HUES6 (cell line): ENCODE results near the gene ADAMTS7.
"Not testable (repeated sequence)": the region's sequence is repeated elsewhere in the genome, so short reads cannot be mapped to it uniquely, and the experiment has no call there.

Experiments used
- H3K27ac ChIP-seq: 2 replicates; pipeline ENCODE4 v1.7.0; 2013; ENCODE audit warnings: low read depth, mild to moderate bottlenecking, low read length, inconsistent platforms
- H3K27me3 ChIP-seq: 2 replicates; pipeline ENCODE4 v1.6.1; 2013; ENCODE audit warnings: low read length; ENCODE audit not compliant: control insufficient read depth, insufficient read depth
- H3K36me3 ChIP-seq: 2 replicates; pipeline ENCODE4 v1.6.1; 2013; ENCODE audit warnings: low read length; ENCODE audit not compliant: control insufficient read depth, insufficient read depth
- H3K4me1 ChIP-seq: 2 replicates; pipeline ENCODE4 v1.6.1; 2013; ENCODE audit warnings: low read length; ENCODE audit not compliant: control insufficient read depth, insufficient read depth
- H3K4me3 ChIP-seq: 2 replicates; pipeline ENCODE4 v1.5.1; 2013; ENCODE audit warnings: low read depth, low read length
- H3K9ac ChIP-seq: one replicate; pipeline ENCODE4 v1.6.1; 2013; ENCODE audit warnings: mild to moderate bottlenecking, low read length
- H3K9me3 ChIP-seq: 2 replicates; pipeline ENCODE4 v1.6.1; 2013; ENCODE audit warnings: low read depth, low read length; ENCODE audit not compliant: control insufficient read depth, insufficient read depth

ADAMTS7 gene

DNA sequence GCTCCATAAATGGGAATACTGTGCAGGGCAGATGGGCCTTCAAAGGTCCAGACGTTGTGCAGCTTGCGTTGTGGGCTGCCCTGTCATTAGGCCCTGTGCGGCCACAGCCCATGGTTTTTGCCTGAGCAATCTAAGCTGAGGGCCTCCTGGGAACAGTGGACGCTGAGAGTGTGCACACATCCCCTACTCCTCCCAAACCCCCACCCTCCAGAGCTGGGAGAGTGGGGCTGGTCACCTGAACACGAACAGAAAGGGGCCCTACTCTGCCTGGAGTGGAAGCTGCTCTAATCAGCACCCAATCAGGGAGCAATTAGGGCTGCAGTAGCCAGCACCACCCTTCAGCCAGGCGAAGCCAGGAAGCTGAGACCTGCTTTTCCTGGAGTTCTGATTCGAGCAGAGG is 12.2 kb downstream of the ADAMTS7 start:
- H3K4me1 ChIP-seq, H3K9ac ChIP-seq, H3K27me3 ChIP-seq, H3K27ac ChIP-seq, H3K4me3 ChIP-seq, H3K9me3 ChIP-seq: not testable (repeated sequence)
- H3K36me3 ChIP-seq: peaks cover 23% of the 10 kb centered on the region

DNA sequence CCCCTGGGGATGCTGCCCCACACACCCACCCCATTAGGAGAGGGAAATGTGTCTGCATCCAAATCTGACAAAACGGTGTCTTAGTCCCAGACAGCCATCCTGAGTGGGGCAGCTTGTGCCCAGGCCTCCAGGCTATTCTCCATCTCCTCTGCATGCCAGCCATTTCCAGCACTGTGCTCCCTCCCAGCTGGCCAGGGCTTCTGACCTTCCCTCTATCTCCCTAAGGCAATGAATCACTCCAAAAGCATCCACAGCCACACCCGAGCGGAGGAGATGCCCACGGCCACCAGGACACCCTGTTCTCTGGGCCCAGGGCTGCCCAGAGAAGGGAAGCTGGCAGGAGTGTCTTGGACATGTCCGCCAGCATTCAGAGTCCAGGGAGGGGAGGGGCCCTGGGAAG is 12.9 kb downstream of the ADAMTS7 start:
- H3K9ac ChIP-seq, H3K4me3 ChIP-seq, H3K27me3 ChIP-seq, H3K27ac ChIP-seq, H3K9me3 ChIP-seq, H3K4me1 ChIP-seq: not testable (repeated sequence)
- H3K36me3 ChIP-seq: peaks cover 23% of the 10 kb centered on the region

DNA sequence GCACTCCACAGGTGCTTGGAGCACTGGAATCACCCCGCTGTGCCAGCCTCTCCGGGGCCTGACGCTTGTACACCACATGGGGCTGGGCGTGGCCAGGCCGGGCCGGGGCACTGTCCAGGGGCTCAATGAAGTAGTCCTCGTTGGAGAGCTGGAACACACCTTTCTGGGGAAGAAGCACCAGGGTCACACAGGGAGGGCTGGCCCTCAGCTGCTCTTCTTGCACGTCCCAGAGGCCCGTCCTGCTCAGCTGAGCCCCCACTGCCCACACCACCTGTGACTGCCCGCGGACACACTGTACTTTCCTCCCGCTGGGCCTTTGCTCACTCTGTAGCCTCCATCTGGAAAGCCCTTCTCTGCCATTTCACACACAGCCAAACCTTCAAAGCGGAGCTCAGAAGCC is 13.3 kb downstream of the ADAMTS7 start:
- H3K9me3 ChIP-seq: no peaks in the 10 kb centered on the region
- H3K27ac ChIP-seq: no peak overlapping the region
- H3K4me3 ChIP-seq: no peak overlapping the region
- H3K9ac ChIP-seq: no peak overlapping the region
- H3K4me1 ChIP-seq: no peaks in the 10 kb centered on the region
- peaks cover 23% of the 10 kb centered on the region for H3K36me3 ChIP-seq
- H3K27me3 ChIP-seq: no peaks in the 10 kb centered on the region

DNA sequence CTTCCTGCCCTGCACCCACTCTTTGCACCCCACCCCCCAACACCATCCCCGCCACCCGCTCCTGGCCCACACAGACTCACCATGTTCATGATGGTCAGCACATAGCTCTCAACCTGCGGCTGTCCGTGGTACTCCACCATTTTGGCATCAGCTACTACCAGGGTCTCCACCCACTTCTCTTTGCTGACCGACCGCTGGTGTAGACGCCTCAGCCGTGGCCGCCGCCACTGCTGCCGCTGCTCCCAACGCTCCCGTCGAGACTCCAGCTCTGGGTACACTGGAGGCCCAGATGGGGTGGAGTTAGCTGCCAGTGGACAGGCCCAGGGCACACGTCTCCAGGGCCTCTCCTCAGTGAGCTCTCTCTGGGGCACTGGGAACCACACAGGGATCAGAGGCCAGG is 14.8 kb downstream of the ADAMTS7 start:
- Histone ChIP-seq H3K9me3 (no peaks in the 10 kb centered on the region), H3K4me1 (no peaks in the 10 kb centered on the region), H3K4me3 (no peak overlapping the region), H3K27me3 (no peaks in the 10 kb centered on the region), H3K27ac (no peak overlapping the region), H3K9ac (no peak overlapping the region), H3K36me3 (peaks cover 27% of the 10 kb centered on the region)

DNA sequence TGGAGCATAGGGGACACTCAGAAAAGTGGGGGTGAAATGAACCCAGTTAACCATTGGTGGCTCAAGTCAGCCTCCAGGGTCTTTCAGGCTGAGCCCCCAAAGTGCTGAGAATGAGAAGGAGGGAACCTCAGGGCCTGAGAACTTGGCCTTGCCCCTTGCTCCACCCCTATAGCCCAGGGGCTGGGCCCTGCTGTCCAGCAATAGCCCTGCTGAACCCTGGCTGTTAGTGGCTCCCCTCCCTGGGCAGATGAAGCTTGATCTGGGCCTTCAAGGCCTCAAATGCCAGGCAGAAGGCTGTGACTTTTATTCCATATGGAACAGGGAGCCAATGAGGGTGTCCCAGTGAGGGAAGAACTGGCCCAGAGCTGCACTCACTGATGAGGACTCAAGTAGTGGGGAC is 16.2 kb downstream of the ADAMTS7 start:
- Histone ChIP-seq H3K4me3 (no peak overlapping the region), H3K36me3 (peaks cover 41% of the 10 kb centered on the region), H3K9ac (no peak overlapping the region), H3K27me3 (no peaks in the 10 kb centered on the region), H3K27ac (no peak overlapping the region), H3K4me1 (no peaks in the 10 kb centered on the region), H3K9me3 (no peaks in the 10 kb centered on the region)

DNA sequence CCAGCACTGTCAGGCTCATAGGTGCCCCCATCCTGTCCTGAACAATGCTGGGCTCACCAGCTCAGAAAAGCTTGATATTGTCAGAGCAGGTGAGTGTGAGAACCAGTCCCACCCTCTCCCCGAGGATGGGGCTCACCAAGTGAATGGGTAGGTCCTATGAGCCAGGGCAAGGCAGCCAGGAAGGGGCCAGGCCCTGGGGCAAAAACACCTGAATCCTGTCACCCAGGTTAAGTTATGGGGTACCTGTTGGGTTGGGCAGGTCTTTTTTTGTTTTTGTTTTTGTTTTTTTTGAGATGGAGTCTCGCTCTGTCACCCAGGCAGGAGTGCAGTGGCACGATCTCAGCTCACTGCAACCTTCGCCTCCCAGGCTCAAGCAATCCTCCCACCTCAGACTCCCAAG is 16.8 kb downstream of the ADAMTS7 start:
- H3K27me3 ChIP-seq, H3K9ac ChIP-seq, H3K27ac ChIP-seq, H3K9me3 ChIP-seq, H3K4me1 ChIP-seq, H3K4me3 ChIP-seq: not testable (repeated sequence)
- H3K36me3 ChIP-seq: peaks cover 47% of the 10 kb centered on the region

DNA sequence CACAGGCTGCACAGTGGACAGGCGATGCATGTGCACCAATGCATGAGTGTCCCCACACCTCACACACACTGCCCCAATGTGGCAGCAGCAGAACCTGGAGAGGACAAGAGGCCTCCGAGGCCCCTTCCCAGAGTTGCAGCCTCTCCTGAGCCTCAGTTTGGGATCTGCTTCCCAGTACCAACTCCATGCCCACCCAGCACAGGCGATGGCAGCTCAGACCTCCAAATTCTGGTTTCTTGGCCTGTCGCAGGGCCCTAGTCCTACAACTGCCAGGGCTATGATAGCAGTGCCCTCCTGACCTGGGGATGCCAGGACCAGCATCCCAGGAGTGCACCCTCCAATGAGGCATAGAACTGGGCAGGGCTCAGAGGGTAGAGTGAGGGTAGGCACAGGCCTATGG is 19.9 kb downstream of the ADAMTS7 start:
- no peak overlapping the region for H3K27ac ChIP-seq
- no peaks in the 10 kb centered on the region for H3K9me3 ChIP-seq
- H3K9ac ChIP-seq: no peak overlapping the region
- H3K27me3 ChIP-seq: no peaks in the 10 kb centered on the region
- no peaks in the 10 kb centered on the region for H3K4me1 ChIP-seq
- no peak overlapping the region for H3K4me3 ChIP-seq
- H3K36me3 ChIP-seq: peaks cover 63% of the 10 kb centered on the region

DNA sequence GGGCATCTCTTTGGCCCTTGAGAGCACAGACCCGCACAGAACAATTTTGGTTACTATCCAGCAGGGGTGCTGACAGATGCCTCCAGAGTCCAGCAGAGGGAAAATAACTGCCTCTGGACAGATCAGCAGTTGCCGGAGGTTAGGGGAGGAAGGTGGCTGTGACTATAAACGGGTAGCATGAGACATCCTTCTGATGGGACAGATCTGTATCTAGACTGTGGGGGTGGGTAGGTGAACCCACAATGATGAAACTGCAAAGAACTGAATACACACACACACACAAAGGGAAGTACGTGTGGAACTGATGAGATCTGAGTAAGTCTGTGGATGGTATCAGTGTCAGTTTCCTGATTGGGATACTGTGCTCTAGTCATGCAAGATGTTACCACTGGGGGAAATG is 21.2 kb downstream of the ADAMTS7 start:
- Histone ChIP-seq H3K9ac (no peak overlapping the region), H3K9me3 (no peaks in the 10 kb centered on the region), H3K27ac (no peak overlapping the region), H3K4me3 (no peak overlapping the region), H3K27me3 (no peaks in the 10 kb centered on the region), H3K4me1 (no peaks in the 10 kb centered on the region), H3K36me3 (peaks cover 56% of the 10 kb centered on the region)

DNA sequence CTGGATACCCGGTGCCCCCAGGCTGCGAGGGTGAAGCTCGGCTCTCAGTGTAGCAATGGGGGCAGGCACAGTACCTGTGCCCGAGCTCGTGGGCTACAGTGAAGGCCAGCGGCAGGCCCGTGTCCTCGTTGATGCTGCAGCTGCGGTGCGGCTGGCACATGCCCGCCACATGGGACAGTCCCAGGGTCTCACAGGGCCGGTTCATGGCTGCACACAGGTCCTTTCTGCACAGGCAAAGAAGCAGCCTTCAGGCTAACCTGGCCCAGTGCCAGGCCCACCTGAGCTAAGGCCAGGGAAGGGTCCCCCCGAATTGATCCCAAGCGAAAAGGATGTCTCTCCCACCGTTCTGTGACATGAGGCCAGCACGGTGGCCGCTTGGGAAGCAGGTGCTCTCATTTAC is 21.6 kb downstream of the ADAMTS7 start:
- H3K27ac ChIP-seq: no peak overlapping the region
- H3K27me3 ChIP-seq: no peaks in the 10 kb centered on the region
- no peak overlapping the region for H3K4me3 ChIP-seq
- no peaks in the 10 kb centered on the region for H3K9me3 ChIP-seq
- peaks cover 54% of the 10 kb centered on the region for H3K36me3 ChIP-seq
- no peak overlapping the region for H3K9ac ChIP-seq
- no peaks in the 10 kb centered on the region for H3K4me1 ChIP-seq

DNA sequence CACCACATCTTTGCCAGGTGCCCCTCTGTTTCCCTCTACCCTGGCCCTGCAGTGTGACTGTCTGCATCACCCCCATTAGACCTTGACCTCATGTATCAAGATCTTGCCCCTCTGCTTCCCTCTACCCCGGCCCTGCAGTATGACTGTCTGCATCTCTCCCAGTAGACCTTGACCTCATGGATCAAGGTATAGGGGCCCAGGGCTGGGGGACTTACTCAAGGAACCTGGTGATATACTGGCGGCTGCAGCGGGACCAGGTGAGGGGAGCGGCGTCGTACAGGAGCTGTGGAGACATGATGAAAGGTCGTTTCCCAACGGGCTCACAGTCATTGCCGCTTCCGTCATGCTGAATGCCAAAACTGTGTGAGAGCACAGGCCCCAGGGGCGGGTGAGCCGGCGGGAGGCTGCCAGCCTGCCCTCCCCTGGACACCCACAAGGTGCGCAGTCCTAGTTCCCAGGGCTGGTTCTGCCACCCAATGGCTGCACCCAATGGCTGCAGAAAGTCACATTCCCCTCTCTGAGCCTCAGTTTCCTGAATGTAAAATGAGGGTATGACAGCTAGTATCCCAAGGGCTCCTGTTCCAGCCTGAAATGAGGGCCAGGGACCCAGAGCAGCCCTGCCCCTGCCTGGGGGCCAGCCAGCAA is 23.1 kb downstream of the ADAMTS7 start:
- Histone ChIP-seq H3K9me3 (no peaks in the 10 kb centered on the region), H3K9ac (no peak overlapping the region), H3K27me3 (no peaks in the 10 kb centered on the region), H3K36me3 (peaks cover 51% of the 10 kb centered on the region), H3K27ac (no peak overlapping the region), H3K4me1 (no peaks in the 10 kb centered on the region), H3K4me3 (no peak overlapping the region)

DNA sequence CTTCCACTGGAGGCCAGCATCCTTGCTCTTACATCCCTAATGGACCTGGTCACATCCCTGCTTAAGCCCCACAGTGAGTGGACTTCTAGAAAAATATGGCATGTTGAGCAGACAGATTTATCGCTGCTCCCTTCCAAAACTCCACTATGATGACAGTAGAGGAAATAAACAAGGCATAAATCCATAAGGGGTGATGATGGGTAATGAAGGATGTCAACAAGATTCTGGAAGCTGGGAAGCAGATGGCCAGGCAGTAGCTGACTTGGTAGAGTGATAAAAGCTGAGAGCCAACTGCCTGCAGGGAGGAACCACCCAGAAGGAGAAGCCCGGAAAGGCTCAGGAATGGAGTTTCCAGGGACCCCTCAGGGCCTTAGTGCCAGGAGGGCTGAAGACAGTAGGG is 28.9 kb downstream of the ADAMTS7 start:
- H3K9me3 ChIP-seq, H3K27me3 ChIP-seq, H3K27ac ChIP-seq, H3K9ac ChIP-seq, H3K4me1 ChIP-seq, H3K4me3 ChIP-seq: not testable (repeated sequence)
- H3K36me3 ChIP-seq: peaks cover 11% of the 10 kb centered on the region

DNA sequence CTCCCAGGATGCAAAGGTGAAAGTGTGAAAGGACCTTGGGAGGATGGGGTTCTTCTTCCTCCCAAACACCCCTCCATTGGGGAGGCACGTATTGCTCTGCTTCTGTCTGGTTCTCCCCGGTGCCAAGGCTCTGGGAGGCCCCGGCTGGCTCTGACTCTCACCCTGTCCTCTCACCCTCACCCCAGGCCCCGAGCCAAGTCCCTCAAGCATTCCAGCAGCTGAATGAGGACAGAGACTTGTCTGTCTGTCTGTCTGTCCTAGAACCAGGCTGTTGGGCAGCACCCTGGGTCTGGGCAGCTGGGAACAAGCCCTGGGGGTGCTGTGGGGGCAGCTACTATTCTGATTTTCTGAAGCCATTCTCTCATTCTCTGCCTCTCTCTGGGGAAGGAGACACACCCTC is 29.9 kb downstream of the ADAMTS7 start:
- H3K27ac ChIP-seq, H3K36me3 ChIP-seq, H3K9me3 ChIP-seq, H3K4me1 ChIP-seq, H3K9ac ChIP-seq, H3K4me3 ChIP-seq, H3K27me3 ChIP-seq: not testable (repeated sequence)
